Endothelial cell of umbilical vein (primary cell): ENCODE measurements around the gene WDR18.

Experiments
- EZH2 ChIP-seq: IDR thresholded peaks from 2 replicates; pipeline ENCODE4 v1.6.1; 2012; ENCODE audit warnings: borderline replicate concordance, low read depth, mild to moderate bottlenecking, moderate library complexity, low read length, inconsistent platforms; ENCODE audit not compliant: severe bottlenecking
- JUN ChIP-seq: IDR thresholded peaks from 2 replicates; pipeline ENCODE4 v1.6.1; 2011; ENCODE audit warnings: borderline replicate concordance, low read depth; ENCODE audit not compliant: insufficient read length, insufficient read depth
- MYC ChIP-seq: IDR thresholded peaks from one replicate; pipeline ENCODE4 v1.6.1; 2011; ENCODE audit warnings: mild to moderate bottlenecking, low read depth, low read length
- POLR2A ChIP-seq: IDR thresholded peaks from 2 replicates; pipeline ENCODE4 v1.6.1; 2012; ENCODE audit warnings: low read depth, mild to moderate bottlenecking, control low read depth, low read length
- POLR2AphosphoS5 ChIP-seq: IDR thresholded peaks from 2 replicates; pipeline ENCODE4 v1.6.1; 2012; ENCODE audit warnings: low read depth, mild to moderate bottlenecking, control low read depth, low read length, moderate library complexity; ENCODE audit not compliant: insufficient read depth
- TF ChIP-seq, protein P1 (sequence below), 2 donors: IDR thresholded peaks; 1 replicate in 1 of 2; 2 replicates in 1 of 2; pipeline ENCODE4 v1.5.1; 2011; ENCODE audit warnings: low read length in 2 of 2, mild to moderate bottlenecking in 2 of 2, moderate library complexity in 2 of 2, control low read depth in 1 of 2, inconsistent platforms in 1 of 2, low read depth in 1 of 2; ENCODE audit not compliant: insufficient read depth in 1 of 2; ENCODE audit errors: extremely low read depth in 1 of 2
- TF ChIP-seq, protein P2 (sequence below): IDR thresholded peaks from 2 replicates; pipeline ENCODE4 v1.6.1; 2011; ENCODE audit not compliant: insufficient read depth, insufficient read length

DNA sequence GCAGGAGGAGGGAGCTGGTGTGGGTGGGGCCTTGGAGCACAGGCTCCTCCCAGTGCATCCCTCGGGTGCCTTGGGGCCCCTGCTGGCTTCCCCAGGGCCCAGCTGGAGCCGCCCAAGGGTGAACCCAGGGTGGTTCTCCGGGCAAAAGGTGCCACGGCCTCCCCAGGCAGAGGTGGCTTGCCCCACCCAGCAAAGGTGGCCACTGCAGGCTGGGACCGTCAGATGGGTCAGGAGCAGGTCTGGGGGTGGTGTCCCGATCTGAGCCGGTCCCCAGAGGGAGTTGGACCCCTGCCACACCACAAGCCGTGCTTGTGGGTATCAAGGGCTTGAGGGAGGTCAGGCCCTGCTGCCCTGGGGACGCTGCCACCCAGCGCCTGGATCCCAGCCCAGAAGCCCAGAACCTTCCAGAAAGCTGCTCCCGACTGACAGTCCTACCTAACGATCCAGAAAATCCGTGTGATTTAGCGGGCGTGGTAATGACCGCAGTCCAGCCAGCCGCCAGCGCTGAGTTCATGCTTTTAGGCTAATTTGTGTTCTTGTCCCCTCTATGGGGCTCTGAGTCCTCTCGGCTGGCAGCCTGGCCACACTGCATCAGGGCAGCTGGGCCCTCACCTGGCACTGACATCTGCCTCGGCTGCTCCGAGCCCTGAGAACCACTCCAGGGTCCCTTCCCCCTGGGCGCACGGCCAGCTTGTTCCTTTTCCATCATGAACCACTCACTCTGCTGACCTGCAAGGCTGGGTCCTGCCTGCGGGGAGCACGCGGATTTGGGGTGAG is 11.1 kb downstream of the WDR18 start:
- TF ChIP-seq EZH2, result no peak
- TF ChIP-seq, protein P1, sequence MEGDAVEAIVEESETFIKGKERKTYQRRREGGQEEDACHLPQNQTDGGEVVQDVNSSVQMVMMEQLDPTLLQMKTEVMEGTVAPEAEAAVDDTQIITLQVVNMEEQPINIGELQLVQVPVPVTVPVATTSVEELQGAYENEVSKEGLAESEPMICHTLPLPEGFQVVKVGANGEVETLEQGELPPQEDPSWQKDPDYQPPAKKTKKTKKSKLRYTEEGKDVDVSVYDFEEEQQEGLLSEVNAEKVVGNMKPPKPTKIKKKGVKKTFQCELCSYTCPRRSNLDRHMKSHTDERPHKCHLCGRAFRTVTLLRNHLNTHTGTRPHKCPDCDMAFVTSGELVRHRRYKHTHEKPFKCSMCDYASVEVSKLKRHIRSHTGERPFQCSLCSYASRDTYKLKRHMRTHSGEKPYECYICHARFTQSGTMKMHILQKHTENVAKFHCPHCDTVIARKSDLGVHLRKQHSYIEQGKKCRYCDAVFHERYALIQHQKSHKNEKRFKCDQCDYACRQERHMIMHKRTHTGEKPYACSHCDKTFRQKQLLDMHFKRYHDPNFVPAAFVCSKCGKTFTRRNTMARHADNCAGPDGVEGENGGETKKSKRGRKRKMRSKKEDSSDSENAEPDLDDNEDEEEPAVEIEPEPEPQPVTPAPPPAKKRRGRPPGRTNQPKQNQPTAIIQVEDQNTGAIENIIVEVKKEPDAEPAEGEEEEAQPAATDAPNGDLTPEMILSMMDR (IDR thresholded peaks at IDR 0.05; ENCODE audit: extremely low read depth in 1 of 2, insufficient read depth in 1 of 2, low read depth in 1 of 2, low read length in 2 of 2), result no peak
- no peak for TF ChIP-seq POLR2AphosphoS5
- TF ChIP-seq, protein P2, sequence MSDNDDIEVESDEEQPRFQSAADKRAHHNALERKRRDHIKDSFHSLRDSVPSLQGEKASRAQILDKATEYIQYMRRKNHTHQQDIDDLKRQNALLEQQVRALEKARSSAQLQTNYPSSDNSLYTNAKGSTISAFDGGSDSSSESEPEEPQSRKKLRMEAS, result no peak
- TF ChIP-seq JUN, result no peak
- TF ChIP-seq POLR2A, result no peak
- TF ChIP-seq MYC, result no peak
